Mucosa of stomach (tissue), 1 donor: Measurements from ENCODE around the gene DGCR6L.
"Not testable (repeated sequence)": the region's sequence is repeated elsewhere in the genome, so short reads cannot be mapped to it uniquely, and the experiment has no call there.

Experiments used
- H3K27me3 ChIP-seq: one replicate; pipeline ENCODE4 v1.7.0; 2013; ENCODE audit warnings: mild to moderate bottlenecking, low read length; ENCODE audit not compliant: control insufficient read depth, insufficient read depth
- H3K36me3 ChIP-seq: one replicate; pipeline ENCODE4 v1.7.0; 2013; ENCODE audit warnings: low read length; ENCODE audit not compliant: control insufficient read depth, insufficient read depth
- H3K4me1 ChIP-seq: one replicate; pipeline ENCODE4 v1.7.0; 2013; ENCODE audit warnings: mild to moderate bottlenecking, low read length; ENCODE audit not compliant: control insufficient read depth, insufficient read depth
- H3K4me3 ChIP-seq: one replicate; pipeline ENCODE4 v1.7.0; 2013; ENCODE audit warnings: low read length
- H3K9ac ChIP-seq: one replicate; pipeline ENCODE4 v1.7.0; 2013; ENCODE audit warnings: mild to moderate bottlenecking, low read length, moderate library complexity
- H3K9me3 ChIP-seq: one replicate; pipeline ENCODE4 v1.7.0; 2013; ENCODE audit warnings: mild to moderate bottlenecking, low read length, moderate library complexity; ENCODE audit not compliant: control insufficient read depth
- donor health status: Pancreatic carcinoma.

DGCR6L gene

GRCh38 chr22:20271114-20271994 is 48.5 kb downstream of the DGCR6L start:
- H3K36me3 ChIP-seq, result no peaks in the 10 kb centered on the region
- H3K9ac ChIP-seq, result no peak overlapping the region
- H3K27me3 ChIP-seq, result peaks cover 7% of the 10 kb centered on the region
- peaks cover 5% of the 10 kb centered on the region for H3K4me1 ChIP-seq
- no peak overlapping the region for H3K4me3 ChIP-seq
- no peaks in the 10 kb centered on the region for H3K9me3 ChIP-seq

DNA sequence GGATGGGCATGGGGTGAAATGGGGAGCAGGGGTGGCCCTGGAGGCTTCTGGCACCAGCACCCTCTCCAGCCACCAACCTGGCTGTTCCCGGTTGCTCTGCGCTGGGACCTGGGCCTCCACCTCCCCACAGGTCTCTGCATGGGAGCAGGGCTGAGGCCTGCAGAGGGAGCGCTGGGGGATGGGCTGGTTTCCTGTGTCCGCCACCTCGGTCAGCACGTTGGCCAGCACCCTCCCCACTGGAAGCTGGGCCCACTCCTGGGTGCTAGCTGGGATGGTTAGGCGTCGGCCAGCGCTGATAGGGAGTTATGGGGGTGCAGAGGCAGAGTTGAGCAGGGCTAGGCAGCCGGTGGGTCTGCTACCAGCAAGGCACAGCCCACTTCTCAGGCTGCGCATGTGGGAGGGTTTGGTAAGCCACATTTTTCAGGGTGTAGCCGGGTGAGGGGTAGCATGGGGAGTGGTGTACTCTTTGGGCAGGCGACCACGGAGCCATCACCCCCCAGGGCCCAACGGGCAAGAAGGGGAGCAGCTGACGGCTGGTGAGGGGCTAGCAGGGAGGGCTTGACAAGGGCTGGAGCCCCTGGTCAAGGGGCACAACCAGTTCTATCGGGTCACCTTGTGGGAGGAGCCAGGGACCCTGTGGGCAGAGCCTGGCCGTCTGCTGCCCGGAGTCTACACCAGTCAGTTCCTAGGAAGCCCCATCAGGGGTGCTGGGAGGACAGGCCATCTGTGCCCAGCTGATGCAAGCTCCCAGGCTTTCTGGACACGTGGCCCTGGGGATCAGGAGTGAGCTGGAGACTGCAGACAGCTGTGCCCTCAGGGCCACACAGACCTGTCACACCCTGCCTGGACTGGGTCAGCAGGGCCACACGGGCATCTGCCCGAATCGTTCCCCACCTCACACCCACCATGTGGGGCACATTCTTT is 49.4 kb downstream of the DGCR6L start:
- not testable (repeated sequence) for H3K36me3 ChIP-seq, H3K27me3 ChIP-seq, H3K9me3 ChIP-seq, H3K9ac ChIP-seq, H3K4me3 ChIP-seq, H3K4me1 ChIP-seq

- H3K36me3 ChIP-seq, H3K9ac ChIP-seq, H3K4me3 ChIP-seq, H3K4me1 ChIP-seq, H3K9me3 ChIP-seq, H3K27me3 ChIP-seq: not testable (repeated sequence)
These were observed 50.2 kb downstream of the DGCR6L start for GRCh38 chr22:20269673-20270072.

DNA sequence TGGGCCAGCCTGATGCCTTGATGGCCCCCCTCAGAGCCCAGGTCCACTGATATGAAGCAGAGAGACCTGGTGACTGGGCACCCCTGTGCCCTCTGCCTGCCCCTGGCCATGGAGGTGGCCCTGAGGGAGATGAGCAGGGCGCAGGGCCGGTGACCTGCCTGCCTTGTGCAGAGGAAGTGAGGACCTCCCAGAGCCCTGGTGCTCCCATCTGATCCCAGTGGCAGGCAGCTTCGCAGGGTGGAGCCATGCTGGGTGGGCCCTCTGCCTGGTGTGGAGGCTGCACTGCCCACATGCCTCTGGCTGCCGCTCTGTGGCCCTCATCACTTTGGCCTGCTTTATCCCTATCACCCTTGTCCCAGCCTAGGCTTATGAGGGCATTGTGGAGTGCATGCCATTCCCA is 50.7 kb downstream of the DGCR6L start:
- H3K4me1 ChIP-seq, H3K4me3 ChIP-seq, H3K27me3 ChIP-seq, H3K36me3 ChIP-seq, H3K9ac ChIP-seq, H3K9me3 ChIP-seq: not testable (repeated sequence)

DNA sequence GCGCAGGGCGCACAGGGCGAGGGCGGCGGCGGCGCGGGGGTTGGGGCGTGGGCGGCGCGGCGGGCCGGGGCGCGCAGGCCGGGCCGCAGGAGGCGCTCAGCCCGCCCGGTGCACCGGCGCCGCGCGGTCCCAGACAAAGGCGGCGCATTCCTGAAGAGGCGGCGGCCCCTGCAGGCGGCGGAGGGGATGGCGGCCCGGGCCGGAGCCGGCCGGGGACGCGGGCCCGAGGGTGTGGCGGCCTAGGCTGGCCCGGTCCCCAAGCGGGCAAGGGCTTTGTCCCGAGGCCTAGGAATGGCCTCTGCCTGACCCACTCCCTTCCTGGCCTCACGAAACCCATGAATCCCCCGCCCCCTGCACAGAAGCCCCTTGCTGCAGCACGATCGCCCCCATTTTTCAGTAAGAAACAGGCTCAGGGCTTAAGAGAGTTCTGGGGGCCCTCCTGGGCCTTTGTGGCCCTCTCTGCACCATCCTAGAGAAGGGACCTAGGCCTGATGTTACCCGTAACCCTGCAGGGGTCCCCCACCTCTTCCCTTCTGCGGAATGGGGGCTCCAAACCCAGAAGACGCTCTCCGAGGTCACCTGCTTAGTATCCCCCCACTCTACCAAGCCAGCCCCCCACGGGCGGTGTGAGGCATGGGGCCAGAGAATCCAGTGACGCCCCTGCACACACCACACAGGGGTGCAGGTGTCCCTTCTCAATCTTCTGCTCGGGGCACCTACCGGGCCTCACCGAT is 51.4 kb downstream of the DGCR6L start, which contains the start of gene RTN4R:
RTN4R (minus strand) TSS at position 40 of the 734 bp plus-strand sequence. CDS start 226 bp downstream, outside the sequence.
- Histone ChIP-seq H3K4me1 (peaks cover 5% of the 10 kb centered on the region), H3K27me3 (peaks cover 7% of the 10 kb centered on the region), H3K36me3 (no peaks in the 10 kb centered on the region), H3K9ac (peak within 1 kb of the TSS; percentile 43), H3K4me3 (no peak within 1 kb of the TSS), H3K9me3 (no peaks in the 10 kb centered on the region)

GRCh38 chr22:20267441-20268278 is 52.2 kb downstream of the DGCR6L start:
- peaks cover 7% of the 10 kb centered on the region for H3K27me3 ChIP-seq
- H3K9ac ChIP-seq, result no peak overlapping the region
- no peaks in the 10 kb centered on the region for H3K36me3 ChIP-seq
- H3K4me3 ChIP-seq, result no peak overlapping the region
- H3K9me3 ChIP-seq, result no peaks in the 10 kb centered on the region
- peaks cover 5% of the 10 kb centered on the region for H3K4me1 ChIP-seq

GRCh38 chr22:20266667-20267440 is 53.0 kb downstream of the DGCR6L start:
- H3K9me3 ChIP-seq, H3K9ac ChIP-seq, H3K27me3 ChIP-seq, H3K36me3 ChIP-seq, H3K4me1 ChIP-seq, H3K4me3 ChIP-seq: not testable (repeated sequence)

DNA sequence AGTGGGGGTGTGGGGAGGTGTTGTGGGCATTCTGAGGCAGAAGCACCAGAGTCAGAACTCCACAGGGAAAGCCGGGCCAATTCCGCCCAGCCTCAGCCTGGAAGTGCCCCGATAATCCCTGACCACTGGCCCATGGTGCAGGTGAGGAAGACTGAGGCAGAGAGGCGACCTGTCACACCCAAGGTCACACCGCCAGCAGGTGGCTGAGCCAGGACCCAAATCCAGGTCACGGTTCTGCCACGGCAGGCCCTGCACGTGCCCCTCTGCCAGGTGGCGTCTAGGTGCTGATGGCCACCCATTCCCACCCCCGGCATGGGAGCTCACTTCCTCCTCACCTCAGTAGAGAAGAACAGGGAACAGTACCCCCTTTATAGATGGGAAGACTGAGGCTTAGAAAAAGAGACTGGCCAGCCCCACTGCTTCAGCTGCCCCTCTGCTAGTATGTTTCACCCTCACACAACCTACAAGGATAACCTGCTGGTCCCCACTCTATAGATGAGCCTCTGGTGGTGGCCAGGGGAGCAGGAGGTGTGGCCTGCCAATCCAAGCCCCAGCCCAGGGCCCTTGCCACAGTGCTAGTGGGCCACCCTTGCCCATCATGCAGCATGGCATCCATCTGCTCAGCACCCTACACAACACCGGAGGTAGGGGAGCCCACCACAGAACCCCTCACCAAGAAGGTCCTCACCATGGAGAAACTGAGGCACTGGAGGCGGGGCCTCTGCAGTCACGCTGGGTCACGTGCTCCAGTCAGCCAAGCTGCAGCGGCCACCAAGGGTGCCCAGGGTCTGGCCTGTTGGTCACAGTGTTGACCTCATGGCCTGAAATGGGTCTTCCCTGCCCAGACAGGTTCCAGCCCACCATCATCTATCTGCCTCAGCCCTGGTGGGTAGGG is 53.8 kb downstream of the DGCR6L start:
- not testable (repeated sequence) for H3K36me3 ChIP-seq, H3K9ac ChIP-seq, H3K4me3 ChIP-seq, H3K9me3 ChIP-seq, H3K27me3 ChIP-seq, H3K4me1 ChIP-seq

GRCh38 chr22:20264614-20265452 is 55.0 kb downstream of the DGCR6L start:
- no peaks in the 10 kb centered on the region for H3K9me3 ChIP-seq
- H3K4me3 ChIP-seq, result no peak overlapping the region
- H3K36me3 ChIP-seq, result no peaks in the 10 kb centered on the region
- H3K4me1 ChIP-seq, result peaks cover 5% of the 10 kb centered on the region
- no peak overlapping the region for H3K9ac ChIP-seq
- peaks cover 7% of the 10 kb centered on the region for H3K27me3 ChIP-seq
